Activated CD4-positive, CD25-positive, alpha-beta regulatory T cell treated with anti-CD3 and anti-CD28 coated beads, Interleukin-2, amount 50 U/mL, for 72 hours (primary cell): ENCODE data around the gene ROM1.

Source experiments
- DNase-seq: peaks from one replicate; pipeline ENCODE4 v3.0.0; 2021

Gene ROM1

GRCh38 chr11:62591448-62592145 is 21.5 kb upstream of the ROM1 start, which contains the start of gene TUT1:
Gene TUT1 (minus strand): TSS chr11:62591523. CDS start chr11:62591485, 38 bp downstream.
- DNase-seq = peak; percentile 92

DNA sequence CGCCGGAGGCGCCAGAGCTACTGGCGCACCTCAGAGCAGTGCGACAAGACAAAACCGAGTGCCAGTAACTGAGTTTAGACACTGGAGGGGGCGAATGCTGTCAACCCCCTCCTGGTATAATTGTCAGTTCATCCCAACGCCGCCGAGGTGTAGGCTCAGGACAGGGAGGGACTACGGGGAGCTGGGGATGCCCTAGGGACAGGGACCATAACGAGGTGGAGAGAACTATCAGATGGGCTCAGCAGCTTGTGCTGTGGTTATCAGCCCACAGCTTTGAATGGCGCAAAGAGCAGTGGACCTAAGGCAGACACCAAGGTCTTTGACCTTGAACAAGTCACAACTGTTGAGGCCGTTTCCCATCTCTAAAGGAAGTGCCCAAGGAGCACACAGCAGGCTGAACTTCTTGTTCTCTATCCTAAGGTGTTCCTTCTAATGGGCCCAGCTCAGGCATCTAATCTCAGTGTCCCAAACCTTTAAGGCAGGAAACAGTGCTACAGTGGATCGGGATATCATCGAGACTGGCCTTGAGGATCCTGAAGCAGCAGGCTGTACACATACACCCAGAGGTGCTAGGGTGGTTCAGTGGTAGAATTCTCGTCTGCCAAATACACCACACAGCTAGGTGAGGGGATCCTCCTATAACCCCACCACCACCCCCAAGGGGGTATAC is 20.8 kb upstream of the ROM1 start:
- no peak for DNase-seq

GRCh38 chr11:62592989-62593421 is 20.1 kb upstream of the ROM1 start:
- no peak for DNase-seq

DNA sequence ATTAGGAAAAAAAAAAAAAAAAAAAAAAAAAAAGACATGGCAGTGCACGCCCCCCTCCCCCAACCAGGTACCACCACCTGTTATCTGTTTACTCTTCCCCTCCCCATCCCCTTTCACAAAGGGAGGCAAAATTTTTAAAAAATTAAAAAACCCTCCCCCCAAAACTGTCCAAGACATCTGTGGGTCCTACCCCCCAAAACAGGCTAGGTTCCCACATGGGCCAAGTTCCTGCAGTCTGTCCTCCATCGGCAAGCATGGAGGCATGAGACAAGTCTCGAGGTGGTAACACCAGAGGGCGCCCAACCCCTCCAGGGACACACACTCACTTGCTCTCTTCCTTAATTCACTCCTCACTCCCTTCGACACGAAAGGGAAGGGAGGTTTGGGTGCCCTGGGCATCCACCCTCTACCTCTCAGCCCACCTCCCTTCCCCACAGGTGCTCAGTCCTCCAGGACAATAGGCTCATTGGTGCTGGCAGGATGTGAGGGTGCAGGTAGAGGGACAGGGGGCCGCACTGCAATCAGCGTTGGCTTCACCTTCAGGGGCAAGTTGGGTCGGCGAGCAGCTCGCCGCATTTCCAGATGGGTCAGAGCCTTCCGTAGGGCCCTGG is 19.5 kb upstream of the ROM1 start:
- peak; percentile 61 for DNase-seq

DNA sequence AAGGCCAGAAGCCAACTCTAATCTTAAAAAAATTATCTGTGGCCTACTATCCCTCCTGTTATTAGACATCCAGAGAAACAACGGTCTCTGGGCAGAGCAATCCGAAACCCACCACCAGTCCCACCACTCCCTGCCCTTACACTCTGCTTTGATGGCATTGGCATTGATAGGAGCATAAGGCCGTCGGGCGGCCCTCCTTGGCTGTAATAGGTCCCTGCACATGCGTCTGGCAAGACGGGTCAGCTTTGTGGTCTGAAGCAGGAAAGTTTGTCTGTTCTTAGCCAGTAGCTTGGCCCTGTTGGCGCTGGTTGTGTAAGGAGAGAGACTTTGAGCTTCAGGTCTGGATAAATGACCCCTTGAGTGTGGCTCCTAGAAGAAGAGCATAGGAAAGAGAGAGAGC is 17.9 kb upstream of the ROM1 start:
- DNase-seq = no peak

GRCh38 chr11:62599069-62599696 is 13.9 kb upstream of the ROM1 start:
- DNase-seq = peak; percentile 84

DNA sequence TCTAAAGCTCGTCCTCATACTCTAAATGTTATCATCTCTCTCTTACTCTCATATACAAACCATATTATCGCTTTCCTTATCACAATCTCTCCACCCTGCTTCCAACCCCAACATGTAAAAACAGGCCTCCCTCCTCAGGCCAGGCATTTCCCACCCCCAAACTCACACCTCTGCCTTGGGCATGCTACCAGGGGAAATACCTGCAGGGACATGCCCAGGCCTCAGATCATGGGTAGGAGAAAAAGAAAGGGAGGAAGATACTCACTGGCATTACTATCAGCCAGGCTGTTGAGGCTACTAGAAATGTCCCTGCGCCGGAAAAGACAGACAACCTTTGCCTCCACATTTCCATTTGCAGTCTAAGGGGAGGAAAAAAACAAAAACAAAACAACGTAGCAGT is 13.2 kb upstream of the ROM1 start:
- no peak for DNase-seq

- no peak for DNase-seq
Measured at GRCh38 chr11:62600367-62601121, 12.5 kb upstream of the ROM1 start.

GRCh38 chr11:62601122-62601371 is 12.0 kb upstream of the ROM1 start:
- DNase-seq = no peak

- DNase-seq = peak; percentile 100
Measured at GRCh38 chr11:62601372-62602140, 11.5 kb upstream of the ROM1 start, which contains the start of gene MTA2. Gene MTA2 (minus strand): TSS chr11:62601865. CDS start chr11:62601450, 415 bp downstream.

DNA sequence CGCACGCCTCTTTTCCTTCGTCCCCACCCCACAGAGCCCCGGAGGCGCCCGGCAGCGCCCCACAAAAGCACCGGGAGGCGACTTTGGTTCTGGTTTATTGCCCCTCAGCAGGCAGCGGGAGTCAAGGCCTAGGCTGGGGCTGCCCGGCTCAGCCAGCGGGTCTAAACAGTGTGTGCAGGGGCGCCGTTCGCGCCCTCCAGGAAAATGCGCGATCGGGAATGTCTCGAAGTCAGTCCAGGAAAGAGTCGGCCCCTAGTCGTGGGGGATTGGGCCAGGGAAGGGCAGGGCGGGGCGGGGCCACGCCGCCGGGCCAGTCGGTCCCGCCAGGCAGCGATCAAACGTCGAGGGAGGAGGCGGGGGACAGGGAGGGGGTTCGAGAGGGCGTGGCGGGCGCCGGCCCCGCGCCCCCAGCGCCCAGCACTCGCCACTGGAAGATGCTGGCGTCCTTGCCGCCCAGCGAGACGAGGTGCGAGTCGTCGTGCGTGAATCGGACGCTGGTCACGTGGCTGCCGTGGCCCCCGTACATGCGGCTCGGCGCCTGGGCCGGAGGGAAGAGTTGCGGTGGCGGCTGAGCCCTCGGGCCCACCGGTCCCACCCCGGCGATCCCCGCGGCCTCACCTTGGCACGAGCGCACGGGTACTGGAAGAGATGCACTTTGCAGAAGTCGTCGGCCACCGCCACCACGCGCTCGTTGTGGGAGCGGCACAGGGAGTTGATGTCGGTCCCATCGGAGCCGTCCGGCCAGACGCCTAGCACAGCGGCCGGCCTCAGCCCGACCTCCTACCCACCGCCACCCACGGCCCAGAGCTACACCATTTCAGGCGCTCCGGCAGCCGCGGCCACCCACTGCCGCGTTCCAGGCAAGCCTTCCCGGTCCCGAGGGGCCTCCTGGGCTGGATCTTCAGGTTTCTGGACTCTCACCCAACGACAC is 10.7 kb upstream of the ROM1 start:
- DNase-seq = peak; percentile 50

DNA sequence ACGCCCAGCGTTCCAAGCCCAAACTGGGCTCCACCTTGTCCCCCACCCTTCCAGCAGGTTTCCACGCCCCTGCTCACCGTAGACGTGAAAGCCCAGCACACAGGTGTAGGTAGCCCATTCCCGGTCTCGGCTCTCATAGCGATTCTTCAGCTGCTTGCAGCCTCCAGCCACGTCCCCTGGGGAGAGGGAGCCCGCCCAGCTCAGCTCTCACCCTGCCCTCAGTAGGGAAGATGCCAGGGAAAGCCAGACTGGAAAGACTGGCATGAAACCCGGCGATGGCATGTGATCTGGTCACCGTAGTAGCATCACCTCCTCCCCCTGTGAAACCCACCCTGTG is 10.0 kb upstream of the ROM1 start:
- DNase-seq = no peak

- DNase-seq = no peak
Measured at GRCh38 chr11:62603776-62604299, 9.2 kb upstream of the ROM1 start.

DNA sequence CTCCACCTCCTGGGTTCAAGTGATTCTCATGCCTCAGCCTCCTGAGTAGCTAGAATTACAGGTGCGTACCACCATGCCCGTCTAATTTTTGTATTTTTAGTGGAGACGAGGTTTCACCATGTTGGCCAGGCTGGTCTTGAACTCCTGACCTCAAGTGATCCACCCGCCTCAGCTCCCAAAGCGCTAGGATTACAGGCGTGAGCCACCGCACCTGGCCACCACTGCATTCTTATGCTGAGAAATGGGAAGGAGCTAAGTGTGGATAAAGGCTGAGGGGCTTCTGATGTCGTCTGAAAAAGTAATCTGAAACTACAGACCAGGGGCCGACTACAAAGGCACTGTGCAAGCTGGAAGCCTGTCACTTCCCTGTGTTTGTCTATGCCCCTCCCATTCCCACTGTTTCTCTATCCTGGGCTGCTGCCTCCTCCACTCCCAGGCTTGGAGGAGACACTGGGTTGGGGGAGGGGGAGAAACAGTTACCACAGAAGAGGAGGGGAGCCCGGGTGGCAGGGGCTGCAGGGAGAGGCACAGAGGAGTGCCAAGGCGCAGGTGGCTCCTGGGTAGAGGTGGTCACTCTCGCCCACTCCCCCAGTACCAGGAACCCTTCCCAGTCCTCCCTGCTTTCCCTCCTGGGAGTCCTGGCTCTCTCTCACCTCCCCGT is 8.5 kb upstream of the ROM1 start:
- no peak for DNase-seq

DNA sequence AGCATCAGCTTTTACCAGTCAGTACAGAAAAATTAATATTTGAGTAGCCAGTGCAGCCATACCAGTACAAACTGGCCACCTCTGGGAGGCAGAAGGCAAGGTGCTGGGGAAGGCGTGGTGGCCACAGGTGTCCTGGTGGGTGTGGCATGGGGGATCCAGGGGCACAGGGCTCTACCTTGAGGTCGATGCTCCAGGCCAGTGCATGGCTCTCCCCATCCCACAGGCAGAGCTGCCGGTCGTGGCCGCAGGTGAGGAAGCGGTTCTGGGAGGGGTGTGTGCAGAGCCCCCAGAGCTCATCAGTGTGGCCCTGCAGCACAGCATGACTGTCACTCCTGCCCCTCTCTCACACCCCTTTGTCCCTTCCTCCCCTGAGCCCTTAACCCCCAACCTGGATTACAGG is 7.6 kb upstream of the ROM1 start:
- DNase-seq = no peak

- no peak for DNase-seq
Measured at GRCh38 chr11:62605902-62606301, 7.2 kb upstream of the ROM1 start.

GRCh38 chr11:62607714-62608113 is 5.3 kb upstream of the ROM1 start:
- DNase-seq = no peak

DNA sequence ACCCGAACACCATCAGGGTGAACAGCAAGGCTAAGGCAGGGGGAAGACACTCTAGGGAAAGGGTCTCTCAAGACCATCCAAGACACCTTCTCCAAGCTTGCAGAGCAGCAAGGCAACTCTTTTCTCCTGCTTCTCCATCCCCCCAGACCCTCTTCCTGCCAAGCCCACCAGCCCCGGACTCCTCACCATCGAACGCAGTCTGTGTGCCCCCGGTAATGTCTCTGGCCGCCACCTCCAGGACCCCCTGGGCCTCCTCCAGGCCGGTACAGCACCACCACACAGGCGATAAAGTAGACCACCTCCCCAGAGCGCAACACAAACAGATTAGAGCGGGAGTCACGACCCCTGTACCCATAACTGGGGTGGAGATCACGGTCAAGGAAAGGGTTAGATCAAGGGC is 4.3 kb upstream of the ROM1 start:
- DNase-seq = no peak

DNA sequence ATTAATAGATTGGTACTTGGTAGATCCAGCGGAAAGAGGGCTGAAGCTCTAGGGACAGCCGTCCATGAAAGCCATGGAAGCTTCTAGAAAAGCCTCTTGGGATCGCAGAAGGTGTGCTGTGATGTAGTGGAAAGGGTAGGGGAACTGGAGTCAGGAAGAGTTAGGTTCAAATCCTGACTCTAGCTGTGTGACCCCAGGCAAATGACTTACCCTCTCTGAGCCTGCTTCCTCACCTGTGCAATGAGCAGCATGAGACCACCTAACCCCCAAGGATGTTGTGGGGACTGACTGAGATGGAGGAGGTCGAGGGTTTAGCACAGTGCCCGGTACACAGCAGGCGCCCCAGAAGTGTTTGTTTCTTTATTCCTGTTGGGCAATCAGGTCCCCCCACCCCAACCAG is 2.7 kb upstream of the ROM1 start:
- DNase-seq = no peak
